DMS114 treated with DMSO at 0.1 percent for 48 hours (cell line): Measurements from ENCODE around the gene SPEF2.
"Not testable (repeated sequence)": the region's sequence is repeated elsewhere in the genome, so short reads cannot be mapped to it uniquely, and the experiment has no call there.

Source experiments
- DNase-seq: peaks from one replicate; lab custom pipeline; 2025; ENCODE audit not compliant: unreplicated experiment; lab: John Stamatoyannopoulos, UW

Gene SPEF2

DNA sequence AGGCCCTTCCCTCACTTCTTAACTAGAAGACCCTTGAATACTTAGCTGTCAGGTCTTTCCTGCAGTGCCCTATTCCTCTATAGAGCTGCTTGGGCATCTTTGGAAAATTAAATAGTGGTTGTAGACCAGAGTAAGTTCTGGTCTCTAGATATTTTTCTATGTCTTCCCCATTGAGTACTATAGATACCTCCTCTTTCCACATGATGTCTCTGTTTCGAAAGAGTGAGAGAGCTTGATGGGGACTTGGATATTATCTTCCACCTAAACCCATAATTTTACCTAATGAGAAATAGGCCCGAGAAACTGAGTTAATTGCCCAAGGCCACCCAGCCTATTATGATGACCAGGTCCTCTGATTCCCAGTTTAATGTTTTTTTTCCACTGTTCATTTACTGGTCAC is 40.2 kb downstream of the SPEF2 start:
- DNase-seq, result no peak

DNA sequence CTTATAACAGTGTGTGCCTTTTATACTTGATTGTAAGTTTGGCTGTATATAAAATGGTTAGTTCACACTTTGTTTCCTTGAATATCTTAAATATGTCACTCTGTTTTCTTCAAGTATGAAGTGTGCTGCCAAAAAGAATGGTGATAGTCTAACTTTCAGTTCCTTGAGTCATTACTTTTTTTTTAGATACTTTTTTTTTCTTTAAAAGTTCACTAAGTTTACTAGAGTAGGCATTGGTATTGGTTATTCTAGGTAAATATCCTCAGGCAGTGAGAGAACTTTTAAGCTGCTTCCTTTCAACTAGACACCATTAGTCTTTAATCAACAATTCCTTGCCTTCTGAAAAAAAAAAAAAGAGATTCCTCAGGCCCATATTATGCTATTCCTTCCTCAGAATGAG is 41.9 kb downstream of the SPEF2 start:
- no peak for DNase-seq

DNA sequence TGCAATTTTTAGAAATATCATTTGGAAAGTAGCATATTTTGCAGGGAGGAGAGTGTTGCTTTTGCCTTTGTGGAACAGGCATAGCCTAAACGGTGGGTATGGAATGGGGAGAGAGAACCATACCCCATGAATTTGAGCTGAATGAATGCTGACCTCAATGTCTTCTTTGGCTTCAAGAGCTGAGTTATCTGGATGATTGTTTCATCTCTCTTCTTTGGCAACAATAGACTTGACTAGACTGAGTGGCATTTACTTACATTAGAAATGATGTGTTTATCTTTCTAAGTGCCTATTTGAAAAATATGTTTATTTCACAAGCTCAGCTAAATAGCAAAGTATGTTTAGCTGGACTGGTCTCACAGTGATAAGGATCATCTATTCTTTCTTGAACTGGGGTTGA is 42.8 kb downstream of the SPEF2 start:
- no peak for DNase-seq

DNA sequence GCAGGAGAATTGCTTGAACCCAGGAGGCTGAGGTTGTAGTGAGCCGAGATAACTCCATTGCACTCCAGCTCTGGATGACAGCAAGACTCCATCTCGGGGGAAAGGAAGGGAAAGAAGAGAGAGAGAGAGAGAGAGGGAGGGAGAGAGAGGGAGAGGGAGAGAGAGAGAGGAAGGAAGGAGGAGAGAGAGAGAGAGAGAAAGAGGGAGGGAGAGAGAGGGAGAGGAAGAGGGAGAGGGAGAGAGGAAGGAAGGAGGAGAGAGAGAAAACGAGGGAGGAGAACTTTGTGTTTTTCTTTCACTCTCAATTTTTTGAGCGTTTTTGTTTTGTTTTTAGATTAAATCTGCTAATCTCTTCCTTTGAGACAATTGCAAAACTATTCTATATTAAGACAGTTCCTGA is 46.9 kb downstream of the SPEF2 start:
- no peak for DNase-seq

DNA sequence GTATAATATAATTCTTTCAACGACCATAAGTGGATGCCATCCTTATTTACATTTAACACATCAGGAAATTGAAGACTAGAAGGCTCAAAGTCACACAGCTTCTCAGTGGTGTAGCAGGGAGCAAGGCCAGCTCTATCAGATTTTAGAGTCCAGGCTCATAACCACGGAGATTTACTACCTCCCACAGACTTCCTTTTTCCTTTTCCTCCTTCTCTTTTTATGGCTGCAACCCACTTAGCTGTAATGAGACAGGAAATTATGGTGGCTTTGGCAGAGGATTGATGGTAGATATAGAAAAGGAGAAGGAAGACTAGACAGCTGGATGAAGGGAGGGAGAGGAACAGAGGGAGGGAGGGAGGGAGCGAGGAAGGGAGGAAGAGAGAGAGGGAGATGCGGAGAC is 47.4 kb downstream of the SPEF2 start:
- no peak for DNase-seq

DNA sequence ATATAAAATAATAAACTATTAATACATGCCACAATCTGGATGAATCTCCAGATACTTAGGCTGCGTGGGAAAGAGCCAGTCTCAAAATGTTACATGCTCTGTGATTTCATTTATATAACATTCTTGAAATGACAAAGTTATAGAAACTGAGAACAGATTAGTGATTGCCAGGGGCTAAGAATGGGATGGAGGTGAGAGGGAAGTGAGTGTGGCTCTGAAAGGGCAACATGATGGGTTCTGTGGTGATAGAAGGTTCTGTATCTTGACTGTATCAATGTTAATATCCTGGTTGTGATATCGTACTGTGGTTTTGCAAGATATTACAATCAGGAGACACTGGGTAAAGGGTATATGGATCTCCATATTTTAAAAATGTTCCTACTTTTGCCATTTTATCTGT is 50.7 kb downstream of the SPEF2 start:
- DNase-seq, result no peak

DNA sequence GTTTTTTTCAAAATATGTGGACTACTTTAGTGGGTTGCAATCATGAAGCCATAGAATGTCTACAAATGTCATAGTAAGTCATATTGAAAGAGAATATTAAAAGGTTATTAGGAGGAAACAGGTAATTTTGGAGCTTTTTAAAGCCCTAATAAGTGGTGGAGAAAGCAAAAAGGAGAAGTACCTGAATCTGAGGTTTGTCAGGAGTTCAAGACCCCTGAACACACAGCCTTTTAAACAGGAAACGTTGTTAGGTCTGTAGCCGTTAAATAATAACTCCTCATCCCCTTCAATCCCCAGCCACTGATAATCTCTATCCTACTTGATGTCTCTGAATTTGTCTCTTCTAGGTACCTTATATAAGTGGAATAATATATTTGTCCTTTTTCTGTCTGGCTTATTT is 51.1 kb downstream of the SPEF2 start:
- DNase-seq, result no peak

DNA sequence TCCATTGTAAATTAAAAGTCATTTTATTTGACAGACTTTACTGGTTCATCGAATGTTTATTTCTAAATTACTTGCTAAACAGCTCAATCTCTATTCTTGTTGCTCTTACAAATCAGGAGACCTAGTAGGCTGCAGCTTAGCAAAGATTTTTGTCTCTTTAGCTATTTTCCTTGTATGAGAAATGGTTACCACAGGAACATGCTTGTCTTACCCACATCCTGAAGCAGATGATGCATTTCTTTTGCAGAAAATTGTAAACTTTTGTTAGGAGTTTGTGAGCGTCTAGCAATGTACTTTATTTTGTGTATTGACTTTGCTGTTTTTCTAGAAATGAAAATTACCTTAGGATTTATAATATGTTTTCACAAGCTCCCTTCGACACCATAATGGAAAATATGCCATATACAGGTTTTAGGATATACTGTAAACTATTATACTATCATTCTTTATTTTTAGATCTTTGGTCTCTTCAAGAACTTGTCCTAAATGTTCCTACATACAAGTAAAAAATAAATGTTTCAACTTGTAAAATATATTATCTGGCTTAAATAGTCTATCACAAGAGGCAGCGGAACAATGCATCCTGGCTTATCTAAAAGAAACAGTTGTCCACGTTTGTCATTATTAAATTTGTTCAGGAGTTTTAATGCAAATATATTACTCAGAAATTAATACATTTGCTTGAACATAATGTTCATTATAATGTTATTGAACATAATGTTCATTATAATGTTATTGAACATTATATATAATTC is 54.1 kb downstream of the SPEF2 start:
- no peak for DNase-seq

DNA sequence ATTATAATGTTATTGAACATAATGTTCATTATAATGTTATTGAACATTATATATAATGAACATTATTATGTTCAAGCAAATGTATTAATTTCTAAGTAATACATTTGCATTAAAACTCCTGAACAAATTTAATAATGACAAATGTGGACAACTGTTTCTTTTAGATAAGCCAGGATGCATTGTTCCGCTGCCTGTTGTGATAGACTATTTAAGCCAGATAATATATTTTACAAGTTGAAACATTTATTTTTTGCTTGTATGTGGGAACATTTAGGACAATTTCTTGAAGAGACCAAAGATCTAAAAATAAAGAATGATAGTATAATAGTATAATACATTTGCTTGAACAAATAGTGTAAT is 54.6 kb downstream of the SPEF2 start:
- not testable (repeated sequence) for DNase-seq

DNA sequence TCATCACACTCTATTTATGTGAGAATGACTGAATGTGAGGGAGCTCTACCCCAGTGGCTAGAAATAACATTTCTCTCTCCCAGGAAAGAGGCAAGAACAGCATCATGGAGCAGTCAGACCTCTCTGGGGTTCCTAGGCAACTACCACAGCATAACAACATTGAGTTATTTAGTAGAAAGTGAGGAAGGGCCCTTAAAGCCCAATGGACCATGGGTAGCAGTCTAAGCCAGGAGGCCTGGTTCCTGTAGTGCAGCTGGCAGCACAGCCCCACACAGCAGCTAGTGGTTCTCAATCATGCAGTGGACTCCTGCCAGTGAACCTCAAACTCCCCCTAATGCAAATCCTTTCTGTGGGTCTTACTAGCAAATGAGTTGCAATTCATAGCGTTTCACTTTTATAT is 55.3 kb downstream of the SPEF2 start:
- DNase-seq, result no peak

DNA sequence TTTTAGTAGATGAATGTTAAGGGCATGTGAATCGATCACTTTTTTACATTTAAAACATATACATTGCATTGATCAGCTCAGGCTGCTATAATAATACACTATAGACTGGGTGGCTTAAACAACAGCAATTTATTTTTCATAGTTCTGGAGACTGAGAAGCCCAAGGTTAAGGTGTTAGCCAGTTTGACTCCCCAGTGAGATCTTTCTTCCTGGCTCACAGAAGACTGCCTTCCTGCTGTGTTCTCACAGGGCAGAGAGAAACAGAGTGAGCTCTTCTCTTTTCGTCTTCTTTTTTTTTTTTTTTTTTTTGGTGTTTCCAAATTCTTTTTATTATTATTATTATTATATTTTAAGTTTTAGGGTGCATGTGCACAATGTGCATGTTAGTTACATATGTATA is 56.4 kb downstream of the SPEF2 start:
- no peak for DNase-seq

DNA sequence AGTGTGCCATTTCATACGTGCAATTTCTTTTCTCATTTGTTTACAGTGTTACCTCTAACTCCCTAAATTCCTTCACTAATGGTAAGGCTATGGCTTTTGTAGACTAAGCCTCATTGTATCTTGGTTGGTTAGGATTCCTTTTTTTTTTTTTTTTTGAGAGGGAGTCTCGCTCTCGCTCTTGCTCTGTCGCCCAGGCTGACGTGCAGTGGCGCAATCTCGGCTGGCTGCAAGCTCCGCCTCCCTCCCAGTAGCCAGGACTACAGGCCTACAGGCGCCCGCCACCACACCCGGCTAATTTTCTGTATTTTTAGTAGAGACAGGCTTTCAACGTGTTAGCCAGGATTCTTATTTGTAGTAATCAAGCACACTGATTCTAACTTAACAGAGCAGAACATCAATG is 57.7 kb downstream of the SPEF2 start:
- DNase-seq, result no peak

DNA sequence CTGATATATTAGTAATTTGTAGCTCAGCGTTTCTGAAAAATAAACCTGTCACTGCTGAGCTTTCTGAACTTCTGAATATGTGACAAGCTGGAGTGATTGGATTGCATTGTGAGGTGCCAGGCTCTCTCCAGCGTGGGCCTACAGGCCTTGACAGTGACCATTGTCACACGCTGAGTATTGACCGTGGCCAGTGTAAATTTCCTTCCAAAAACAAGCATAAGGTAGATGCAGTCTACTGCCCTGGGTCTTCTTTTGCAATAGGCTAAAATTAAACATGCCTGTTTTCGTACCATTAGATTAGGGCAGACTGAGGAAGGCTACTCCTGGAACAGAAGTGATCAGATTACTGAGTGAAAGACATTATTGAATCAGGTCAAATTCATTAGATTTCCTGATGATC is 60.2 kb downstream of the SPEF2 start:
- DNase-seq, result no peak

DNA sequence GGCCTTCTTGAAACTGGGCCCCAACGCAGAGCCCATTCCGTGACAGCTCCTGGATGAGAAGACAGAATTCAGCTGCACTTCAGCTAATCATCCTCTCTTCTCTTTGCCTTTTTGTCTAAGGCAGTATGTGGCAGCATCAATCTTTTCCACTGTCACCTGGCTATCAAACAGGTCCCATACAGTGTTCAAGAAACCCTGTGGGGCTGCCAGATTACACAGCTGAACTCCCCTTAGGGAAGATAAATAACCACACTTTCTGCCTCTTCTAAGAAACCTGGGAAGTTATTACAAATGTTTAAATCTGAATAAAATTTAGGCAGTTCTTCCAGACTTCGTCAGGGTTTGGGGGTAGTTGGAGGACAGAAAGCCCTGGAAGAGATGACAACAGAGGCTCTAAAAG is 61.0 kb downstream of the SPEF2 start:
- no peak for DNase-seq

DNA sequence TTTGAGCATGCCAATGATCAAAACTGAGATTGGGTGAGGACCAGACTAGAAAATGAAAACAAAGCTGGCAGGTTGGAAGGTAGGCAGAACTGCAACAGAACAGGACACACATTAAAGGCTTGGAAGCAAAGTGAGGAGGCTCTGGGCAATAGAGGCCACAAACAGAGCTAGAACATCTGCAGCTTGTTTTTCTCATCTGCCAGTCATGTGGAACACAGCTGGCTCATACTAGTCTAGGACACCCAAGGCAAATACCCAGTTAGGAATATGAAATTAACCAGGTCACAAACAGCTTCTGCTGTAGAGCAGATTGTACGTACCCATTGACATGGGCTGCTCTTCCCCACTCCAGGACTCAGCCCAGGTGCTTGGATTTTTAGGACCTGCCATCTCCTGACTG is 61.7 kb downstream of the SPEF2 start:
- no peak for DNase-seq

DNA sequence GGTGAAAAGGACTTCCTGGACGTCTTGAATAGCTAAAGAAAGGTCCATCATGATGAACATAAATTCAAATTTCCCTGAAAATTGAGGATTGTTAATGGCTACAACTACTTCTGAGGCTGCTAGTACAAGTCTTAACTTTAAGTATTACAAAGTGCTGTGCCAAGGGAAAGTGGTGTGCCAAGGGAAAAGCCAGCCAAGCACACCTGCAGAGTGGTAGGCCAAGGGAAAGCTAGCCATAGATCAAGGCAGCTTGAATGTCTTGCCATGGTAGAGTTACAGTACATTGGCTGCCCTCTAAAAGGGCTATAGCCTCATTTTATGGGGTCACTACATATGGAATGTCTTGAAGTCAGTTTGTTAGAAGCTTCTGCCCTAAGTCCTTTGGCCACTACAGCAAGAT is 64.2 kb downstream of the SPEF2 start:
- no peak for DNase-seq

DNA sequence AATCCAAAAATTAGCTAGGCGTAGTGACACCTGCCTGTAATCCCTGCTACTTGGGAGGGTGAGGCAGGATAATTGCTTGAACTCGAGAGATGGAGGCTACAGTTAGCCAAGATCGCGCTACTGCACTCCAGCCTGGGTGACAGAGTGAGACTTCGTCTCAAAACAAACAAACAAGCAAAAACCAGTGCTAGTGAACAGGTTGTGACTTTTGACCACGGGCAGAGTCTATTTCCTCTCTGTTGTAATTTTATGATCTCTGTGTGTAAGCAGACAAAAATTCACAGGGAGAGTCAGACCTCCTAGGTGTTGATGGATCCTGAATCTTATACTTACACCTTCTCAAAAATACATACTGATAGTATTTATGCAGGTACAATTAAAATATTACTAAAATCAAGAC is 65.8 kb downstream of the SPEF2 start:
- no peak for DNase-seq

DNA sequence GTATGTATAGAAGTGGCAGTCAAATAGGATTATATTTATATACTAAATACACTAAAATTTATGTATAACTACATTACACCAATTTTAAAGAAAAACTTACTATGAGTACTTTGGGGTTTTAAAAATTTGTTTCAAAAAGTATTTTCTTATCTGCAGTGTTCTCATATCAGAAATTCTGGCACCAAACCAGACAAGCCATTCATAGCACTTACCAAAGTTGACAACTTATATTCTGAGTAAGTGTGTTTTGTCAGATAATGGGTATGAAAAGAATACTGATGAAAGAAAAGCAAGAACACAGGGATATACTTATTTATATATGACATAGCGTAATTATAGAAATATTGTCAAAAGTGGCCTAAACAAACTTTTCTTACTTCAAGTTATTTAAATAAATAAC is 67.5 kb downstream of the SPEF2 start:
- no peak for DNase-seq

DNA sequence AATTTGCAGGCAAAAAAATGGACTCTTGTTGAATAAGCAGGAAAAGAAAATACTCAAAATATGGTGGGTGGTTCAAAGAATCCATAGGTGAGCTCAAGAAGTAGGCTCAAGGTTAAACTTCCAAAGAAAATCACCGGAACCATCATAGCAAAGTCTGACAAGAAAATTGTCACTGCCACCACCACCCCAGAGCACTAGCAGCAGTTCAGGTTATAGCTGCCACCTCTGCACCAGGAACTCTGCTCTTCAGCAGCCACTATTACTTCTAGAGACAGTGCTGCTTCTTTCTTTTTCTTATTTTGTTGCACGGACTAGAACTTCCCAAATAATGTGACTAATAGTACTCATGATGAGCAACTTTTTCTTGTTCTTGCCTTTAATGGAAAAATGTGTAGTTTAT is 70.3 kb downstream of the SPEF2 start:
- no peak for DNase-seq

DNA sequence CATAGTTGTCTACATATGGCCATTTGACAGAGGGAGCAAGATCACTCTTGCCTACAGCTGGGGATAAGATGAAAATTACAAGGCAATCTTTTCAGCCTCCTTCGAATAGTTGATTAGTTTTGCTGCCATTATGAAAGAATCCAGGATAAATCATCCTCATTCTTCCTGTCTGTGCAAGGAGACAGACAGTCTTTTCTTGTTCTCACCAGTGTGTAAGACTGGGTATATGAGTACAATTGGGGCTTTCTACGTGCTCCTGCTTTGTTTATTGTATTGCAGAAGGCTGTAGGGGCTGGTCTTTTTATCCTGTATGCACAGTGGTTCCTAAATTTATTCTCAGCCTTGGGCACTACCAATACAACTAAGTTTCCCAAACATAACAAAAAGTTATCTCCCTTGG is 76.8 kb downstream of the SPEF2 start:
- DNase-seq, result no peak

DNA sequence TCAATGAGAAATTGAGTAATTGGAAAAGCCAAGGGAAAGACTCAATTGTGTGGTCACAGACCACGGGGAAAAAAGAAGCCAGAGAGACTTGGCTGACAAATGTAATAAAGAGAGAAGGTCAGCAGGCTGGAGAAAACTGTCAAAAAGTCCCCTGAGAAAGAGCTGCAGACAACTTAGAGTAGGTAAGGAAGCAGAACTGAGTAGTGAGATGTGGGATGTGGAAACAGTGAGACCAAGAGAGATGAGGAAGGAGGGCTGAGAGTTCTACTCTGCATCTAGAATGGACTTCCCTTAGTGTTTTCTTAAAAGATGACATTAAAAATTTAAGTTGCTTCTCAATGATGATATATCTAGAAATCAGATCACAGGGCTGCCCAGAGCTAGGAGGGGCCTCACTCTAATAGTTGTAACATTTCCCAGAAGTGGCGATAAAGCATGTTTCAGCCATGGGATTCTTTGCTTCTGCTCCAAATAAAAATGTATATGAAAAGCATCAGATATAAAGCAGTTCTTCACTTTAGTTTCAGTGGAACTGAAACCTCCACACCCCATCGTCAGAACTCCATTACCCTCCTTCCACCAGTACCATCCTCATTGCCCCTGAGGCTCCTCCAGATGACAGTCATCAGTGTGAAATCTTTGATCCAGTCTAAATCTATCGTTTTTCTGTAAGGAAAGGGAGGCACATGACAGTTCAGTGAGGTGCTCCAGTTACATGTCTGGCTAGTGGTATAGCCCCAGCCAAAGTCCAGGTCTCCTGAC is 80.6 kb downstream of the SPEF2 start:
- no peak for DNase-seq

DNA sequence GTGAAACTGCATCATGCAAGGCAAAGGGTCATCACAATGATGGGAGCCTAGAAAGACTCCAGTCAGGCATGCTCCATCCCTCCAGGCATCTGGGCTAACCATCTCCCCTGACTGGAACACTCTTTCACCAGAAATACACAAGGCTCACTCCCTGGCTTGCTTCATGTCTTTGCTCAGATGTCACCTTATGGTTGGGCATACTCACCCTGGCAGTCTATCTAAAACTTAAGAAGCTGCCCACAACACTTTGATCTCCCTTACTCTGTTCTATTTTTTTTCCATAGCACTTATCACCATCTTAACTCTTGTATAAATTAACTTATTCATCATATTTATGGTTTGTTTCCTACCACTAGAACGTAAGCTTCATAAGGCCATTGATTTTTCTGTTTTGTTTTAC is 90.0 kb downstream of the SPEF2 start:
- no peak for DNase-seq

DNA sequence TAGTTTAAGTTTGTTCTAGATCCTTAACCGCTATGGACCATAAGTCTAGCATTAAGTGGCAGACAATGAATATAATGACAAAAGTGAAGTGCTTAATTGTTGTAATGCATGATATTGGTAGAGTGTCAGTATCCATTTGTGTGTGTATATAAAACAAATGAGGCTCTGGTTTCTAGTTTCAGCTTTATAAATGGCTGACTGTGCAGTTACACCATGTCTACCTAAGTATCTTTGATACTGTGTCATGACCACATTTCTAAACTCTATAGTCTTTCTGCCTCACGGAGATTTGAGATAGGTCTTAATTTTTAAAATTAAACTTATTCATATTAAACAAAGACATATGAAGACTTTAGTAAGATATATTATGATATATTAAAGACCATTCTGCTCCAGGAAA is 92.0 kb downstream of the SPEF2 start:
- DNase-seq, result no peak
